GM12872 (cell line): ENCODE data around the gene ZBTB20.

Experiments used
- CTCF ChIP-seq: IDR thresholded peaks from 3 replicates; pipeline ENCODE4 v1.5.1; 2011; ENCODE audit warnings: low read depth, mild to moderate bottlenecking, low read length, moderate library complexity; ENCODE audit not compliant: insufficient read depth

ZBTB20 gene

GRCh38 chr3:114721864-114722263, 425.2 kb downstream of the ZBTB20 start:
- no peak for TF ChIP-seq CTCF

- TF ChIP-seq CTCF: no peak
These were observed 425.9 kb downstream of the ZBTB20 start for GRCh38 chr3:114721209-114721608.

GRCh38 chr3:114718898-114719210, 428.2 kb downstream of the ZBTB20 start:
- no peak for TF ChIP-seq CTCF

- no peak for TF ChIP-seq CTCF
These were observed 428.8 kb downstream of the ZBTB20 start for GRCh38 chr3:114718071-114718897.

GRCh38 chr3:114716916-114717315, 430.2 kb downstream of the ZBTB20 start:
- no peak for TF ChIP-seq CTCF

GRCh38 chr3:114716126-114716525, 431.0 kb downstream of the ZBTB20 start:
- no peak for TF ChIP-seq CTCF

GRCh38 chr3:114714957-114715460, 432.1 kb downstream of the ZBTB20 start:
- no peak for TF ChIP-seq CTCF
